ENCODE measurements around the gene NEURL1. TPM values are rescaled to one million over a fixed set of nuclear protein-coding genes. Genes with fewer than 3 reads are reported as not detected.
A peak's percentile ranks its signal among the peaks of the same experiment; 100 is the strongest.

NEURL1 gene, protein sequence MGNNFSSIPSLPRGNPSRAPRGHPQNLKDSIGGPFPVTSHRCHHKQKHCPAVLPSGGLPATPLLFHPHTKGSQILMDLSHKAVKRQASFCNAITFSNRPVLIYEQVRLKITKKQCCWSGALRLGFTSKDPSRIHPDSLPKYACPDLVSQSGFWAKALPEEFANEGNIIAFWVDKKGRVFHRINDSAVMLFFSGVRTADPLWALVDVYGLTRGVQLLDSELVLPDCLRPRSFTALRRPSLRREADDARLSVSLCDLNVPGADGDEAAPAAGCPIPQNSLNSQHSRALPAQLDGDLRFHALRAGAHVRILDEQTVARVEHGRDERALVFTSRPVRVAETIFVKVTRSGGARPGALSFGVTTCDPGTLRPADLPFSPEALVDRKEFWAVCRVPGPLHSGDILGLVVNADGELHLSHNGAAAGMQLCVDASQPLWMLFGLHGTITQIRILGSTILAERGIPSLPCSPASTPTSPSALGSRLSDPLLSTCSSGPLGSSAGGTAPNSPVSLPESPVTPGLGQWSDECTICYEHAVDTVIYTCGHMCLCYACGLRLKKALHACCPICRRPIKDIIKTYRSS
- 0.05 TPM for total RNA-seq
- long read RNA-seq = 0 reads

DNA sequence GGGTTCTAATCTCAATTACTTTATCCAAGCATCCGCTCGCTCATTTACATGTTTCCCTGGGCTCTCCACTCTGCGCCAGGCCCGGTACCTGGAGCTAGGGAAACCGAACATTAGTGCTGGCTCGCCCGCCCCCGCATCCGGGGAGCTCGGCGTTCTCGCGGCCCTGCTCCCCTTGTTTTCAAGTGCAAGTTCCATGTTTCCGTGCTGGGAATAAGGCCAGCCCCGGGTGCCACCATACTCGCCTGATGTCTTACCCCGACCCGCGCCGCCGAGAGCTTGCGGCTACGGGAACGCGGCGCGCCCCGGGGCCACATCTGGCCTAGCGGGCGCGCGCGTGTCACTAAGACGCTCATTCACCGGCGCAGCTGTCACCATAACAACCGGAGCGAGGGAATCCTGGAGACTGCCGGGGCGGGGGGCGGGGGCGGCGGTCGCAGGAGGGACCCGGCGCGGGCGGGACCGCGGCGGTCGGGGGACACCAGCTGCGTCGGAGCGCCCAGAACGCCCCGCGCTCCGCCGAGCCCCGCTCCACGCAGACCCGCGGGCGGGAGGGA is at the start of gene NEURL1:
NEURL1 (plus strand) TSS at position 344 of the 554 bp plus-strand sequence. CDS start 683 bp downstream, outside the sequence.
- ATAC-seq (no peak), DNase-seq (ENCODE audit: missing footprints) (no peak)
- intact Hi-C loops (cut with DNase I) = no loop called here

DNA sequence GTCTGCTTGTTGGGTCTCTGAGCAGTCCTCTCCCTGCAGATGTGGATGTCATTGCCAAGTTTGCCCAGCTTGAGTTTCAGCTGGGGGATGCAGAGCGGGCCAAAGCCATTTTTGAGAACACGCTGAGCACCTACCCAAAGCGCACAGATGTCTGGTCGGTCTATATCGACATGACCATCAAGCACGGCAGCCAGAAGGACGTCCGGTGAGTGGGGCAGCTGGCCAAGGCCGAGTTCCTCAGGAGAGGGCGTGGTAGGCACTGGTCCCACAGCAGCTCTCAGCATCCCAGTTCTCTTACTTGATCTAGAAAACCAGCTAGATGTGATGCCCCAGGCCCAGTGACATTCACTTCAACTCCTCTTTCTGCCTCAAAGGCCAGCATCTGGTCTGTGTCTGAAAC is 49.0 kb upstream of the NEURL1 start:
- no peak for ATAC-seq
- intact Hi-C loops (cut with DNase I) = no loop called here

DNA sequence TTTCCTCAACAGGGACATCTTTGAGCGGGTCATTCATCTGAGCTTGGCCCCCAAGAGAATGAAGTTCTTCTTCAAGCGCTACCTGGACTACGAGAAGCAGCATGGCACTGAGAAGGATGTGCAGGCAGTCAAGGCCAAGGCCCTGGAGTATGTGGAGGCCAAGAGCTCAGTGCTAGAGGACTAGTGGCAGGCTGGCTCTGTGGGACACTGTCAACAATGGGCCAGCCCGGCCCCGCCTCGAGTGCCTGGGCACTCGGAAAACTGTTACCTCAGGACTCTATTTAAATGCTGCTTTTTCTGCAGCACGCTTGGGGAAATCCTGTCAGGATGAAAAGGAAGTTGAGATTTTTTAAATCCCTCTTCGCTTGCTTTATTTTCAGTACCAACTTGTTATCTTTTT is 48.1 kb upstream of the NEURL1 start:
- ATAC-seq (no peak), DNase-seq (ENCODE audit: missing footprints) (no peak)
- intact Hi-C loops (cut with DNase I) = no loop called here

More for the DNA sequence above, 49.0 kb upstream of the NEURL1 start:
- no peak for DNase-seq (ENCODE audit: missing footprints)

DNA sequence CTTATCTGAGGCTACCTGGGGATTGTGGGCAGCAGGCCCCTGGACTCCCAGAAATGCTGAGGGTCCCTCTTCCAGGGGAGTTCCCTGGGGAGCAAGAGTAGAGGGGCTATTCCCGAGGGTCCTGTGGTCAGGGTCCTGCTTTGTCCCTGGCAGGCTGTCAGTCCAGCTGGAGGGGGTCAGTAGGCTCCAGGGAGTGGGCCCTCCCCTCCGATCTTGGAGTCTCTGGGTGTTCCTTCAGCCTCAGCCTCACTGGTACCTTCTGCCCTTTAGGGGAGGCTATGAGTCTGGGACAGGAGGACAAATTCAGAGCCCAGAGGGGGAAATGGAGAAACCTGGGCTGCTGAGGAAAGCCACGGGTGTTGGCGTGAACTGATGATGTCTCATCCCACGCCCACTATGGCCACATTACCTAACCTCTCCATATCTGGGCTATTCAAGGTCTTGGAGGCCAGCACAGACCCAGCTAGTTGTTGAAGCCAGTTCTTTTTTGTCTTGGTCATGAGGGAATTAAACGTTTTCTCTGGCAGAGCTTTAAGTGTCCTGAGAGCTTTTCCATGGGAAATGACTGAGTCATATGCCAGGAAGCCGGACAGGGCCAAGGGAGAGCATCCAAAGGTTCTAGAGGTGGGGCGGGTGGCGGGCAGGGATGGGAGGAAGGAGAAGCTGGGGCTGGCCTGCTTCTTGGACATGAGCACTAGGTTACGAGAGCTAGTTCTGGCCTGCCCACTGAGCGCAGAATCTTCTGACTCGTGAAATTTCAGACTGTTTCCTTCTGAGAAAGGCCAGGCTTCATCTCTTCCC is 47.5 kb upstream of the NEURL1 start:
- ATAC-seq (peak; percentile 81), DNase-seq (ENCODE audit: missing footprints) (peak; percentile 85)
- intact Hi-C loops (cut with DNase I) = no loop called here

DNA sequence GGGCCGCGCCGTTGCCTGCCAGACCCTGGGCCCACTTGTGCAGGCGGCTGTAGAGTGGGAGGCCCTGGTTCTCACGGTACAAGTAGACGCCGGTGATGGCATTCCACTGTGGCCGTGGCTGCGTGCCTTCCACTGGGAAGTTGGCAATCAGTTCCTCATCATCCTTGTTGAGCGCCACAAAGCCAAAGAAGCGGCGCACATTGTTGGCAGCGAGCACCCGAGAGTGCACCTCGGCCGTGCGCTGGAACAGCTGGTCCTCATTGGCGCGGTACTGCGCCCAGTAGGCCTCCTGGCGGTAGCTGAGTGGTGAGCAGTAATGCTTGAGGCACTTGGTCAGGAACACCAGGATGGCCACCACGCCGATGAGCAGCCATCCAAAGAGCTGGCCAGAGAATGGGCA is 46.3 kb upstream of the NEURL1 start:
- ATAC-seq = no peak
- no peak for DNase-seq (ENCODE audit: missing footprints)
- intact Hi-C loops (cut with DNase I) = no loop called here

DNA sequence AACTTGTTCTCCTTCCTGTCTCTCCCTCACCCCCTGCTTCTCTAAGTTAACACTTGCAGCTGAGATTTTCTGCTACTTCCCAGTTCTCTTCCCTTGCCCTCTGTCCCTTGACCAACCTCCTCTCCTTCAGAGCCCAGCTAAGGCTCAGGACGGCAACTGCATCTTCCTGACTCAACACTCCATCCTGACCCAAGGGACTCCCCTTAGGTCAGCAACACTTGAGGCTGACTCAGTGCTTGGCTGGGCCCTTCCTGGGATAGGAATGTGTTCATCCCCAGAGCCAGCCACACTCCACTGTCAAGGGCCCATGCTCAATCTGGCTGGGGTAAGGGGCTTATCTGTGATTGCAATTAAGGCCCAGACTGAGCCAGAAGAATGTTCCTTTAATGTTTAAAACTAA is 44.8 kb upstream of the NEURL1 start:
- ATAC-seq (peak; percentile 56), DNase-seq (ENCODE audit: missing footprints) (peak; percentile 77)
- intact Hi-C loops (cut with DNase I) = no loop called here

DNA sequence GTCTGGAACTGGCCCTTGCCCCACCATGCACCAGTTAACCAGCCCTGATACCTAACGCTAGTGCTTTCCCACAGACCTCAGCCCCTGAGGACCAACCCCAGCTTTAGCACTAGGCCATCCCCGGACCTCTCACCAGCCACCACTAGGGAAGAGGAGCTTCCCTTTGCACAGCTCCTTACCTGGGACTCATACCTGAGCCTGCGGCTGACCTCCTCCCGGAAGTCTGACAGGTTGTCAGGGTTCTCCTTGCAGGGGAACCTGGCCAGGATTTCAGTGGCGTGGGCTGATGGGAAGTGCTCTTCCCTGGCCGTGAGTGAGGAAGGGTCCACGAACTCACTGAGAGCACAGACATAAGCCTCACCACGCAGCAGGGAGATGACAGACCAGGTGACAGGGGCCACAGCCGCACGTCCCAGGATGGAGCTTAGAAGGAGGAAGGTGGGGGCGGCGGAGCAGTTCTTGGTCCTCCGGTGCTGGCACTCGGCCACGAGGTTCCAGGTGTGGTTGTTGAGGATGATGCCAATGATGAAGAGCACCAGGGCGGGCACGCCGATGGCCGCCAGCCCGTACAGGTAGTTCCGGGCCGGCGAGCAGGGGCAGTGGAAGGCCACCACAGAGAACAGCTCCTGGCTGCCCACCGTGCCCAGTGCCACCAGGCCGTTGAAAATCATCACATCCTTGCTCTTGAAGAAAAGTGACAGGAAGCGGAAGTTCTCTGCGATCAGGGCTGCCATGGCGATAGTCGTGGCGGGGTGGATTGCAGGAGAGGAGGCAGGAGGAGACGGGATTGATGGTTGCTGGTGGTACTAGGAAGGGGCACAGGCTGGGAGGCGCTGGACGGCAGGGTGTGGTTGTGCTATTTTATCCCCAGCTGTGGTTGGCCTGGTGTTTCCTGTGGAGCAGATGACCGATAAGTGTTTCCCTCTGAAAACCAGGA is 44.0 kb upstream of the NEURL1 start:
- DNase-seq (ENCODE audit: missing footprints) = no peak
- intact Hi-C loops (cut with DNase I) = no loop called here
- ATAC-seq = no peak

DNA sequence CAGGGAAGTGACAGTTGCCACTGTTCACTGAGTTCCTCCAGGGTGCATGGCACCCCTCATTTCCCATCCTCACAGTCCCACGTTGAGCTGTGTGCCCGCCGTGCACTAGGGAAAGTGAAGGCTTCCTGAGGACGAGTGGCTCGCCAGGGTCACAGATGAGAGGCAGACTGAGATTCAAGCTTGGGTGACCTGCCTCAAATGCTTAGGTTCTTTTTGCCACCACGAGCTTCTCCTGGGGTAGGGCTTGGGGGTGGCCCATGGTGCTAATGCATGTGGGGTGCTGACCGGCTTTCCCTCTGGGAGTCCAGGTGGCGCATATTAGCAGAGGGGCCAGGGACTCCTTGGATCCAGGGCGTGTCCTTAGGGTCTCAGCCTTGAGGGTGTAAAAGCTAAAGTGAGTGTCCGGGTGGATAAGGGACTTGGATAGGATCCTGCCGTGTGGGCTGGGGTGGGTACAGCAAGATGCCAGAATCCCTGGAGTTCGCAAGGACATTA is 43.3 kb upstream of the NEURL1 start:
- intact Hi-C loops (cut with DNase I) = no loop called here
- ATAC-seq (no peak), DNase-seq (ENCODE audit: missing footprints) (no peak)

DNA sequence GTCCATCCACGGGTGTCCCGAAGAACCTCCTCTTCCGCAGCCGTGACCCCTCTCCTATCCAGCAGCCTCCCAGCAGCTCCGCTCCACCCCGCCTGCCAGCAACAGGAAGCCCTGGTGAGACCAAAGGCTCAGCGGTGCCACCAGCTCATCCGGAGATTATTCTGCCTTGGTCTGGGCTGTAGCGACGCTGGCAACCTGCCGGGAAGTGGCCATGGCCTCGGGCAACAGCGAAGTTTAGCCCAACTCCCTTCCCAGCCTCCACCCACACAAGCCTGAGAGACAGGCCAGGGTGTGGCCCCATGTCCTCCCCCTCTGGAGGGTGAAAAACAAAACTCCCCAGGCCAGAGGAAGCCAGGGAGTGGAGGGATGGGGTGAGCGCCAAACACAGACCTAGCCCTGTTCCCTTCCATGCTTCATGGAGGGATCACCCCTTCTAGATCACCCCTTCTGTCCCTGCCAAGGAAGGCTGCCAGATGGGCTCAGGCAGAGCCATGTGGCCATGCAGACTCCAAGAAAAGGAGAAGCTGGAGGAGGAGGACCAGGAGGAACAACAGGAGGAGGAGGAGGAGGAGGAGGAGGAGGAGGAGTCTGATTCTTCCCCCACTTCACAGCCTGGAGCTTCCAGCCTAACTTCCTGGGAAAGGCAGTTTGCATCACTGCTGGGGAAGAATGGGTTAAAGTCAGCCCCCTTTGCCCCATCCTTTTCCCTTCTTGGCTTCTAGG is 42.3 kb upstream of the NEURL1 start:
- intact Hi-C loops (cut with DNase I) = no loop called here
- ATAC-seq = peak; percentile 70
- peak; percentile 89 for DNase-seq (ENCODE audit: missing footprints)

DNA sequence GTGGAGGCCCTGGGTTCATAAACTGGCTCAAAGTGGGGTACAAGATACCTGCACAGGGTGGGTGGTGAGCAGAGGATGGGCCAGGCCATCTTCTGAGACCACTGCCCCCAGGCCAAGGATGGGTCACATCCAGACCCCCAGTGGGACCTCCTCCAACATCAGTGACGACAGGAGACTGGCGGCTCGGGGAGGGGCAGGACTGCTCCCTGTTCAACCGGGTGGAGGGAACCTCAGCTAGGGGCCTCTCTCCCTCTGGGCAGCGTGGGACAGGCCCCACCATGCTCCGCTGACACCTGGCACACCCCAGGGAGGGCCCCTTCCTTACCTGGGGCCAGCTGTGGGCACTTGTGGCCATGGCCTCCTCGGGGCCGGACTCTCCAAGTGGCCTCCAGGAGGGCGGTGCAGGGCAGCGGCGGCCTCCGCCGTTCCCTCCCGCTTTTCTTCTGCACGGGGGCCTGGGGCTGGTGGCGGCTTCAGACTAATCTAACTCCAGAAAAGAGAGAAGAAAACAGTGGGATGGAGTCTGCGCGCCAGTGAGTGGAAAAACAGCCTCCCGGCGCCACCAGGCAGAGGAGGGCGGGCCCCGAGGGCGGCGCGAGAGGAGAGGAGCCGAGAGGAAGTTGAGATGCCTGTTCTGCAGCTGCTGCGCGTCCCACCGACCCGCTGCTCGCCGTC is 41.5 kb upstream of the NEURL1 start, which contains the start of gene CALHM2:
CALHM2 (minus strand) TSS at position 540 of the 675 bp plus-strand sequence. CDS start 2,429 bp downstream, outside the sequence.
- intact Hi-C loops (cut with DNase I) = no loop called here

DNA sequence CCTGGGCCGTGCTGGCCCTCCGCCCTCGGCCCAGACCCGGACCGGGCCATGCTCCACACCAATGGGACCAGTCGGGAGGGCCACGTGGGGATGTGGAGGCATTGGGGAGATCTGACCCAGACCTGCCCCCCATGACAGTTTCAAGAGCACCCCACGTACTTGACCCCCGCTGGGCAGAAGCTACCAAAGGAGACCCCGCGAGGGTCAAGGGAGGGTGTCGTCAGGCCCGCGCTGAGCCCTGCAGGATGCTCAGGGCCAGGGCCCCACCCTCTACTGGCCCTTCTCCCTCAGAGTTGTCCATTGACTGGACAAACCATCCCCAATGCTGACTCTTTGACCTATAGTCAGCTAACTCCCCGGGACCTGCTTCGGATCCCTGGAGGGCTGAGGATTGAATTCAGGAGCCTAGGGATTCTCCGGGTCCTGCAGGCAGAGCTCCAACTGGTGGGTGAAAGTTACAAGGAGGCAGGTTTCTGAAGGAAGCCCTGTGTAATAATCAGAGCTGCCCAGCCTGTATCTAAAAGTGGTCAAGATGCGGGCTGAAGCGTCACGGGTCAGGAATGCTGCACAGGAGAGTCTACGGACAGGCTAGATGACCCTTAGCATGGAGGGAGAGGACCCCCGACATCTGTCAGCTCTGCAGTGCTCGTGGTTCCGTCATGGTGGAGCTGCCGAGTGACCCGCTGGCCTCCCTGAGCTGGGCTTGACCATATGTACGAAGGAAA is 40.8 kb upstream of the NEURL1 start:
- no peak for DNase-seq (ENCODE audit: missing footprints)
- intact Hi-C loops (cut with DNase I) = no loop called here
- ATAC-seq = no peak

More for the DNA sequence above, 41.5 kb upstream of the NEURL1 start, which contains the start of gene CALHM2:
- peak; percentile 65 for ATAC-seq
- DNase-seq (ENCODE audit: missing footprints) = peak; percentile 88

DNA sequence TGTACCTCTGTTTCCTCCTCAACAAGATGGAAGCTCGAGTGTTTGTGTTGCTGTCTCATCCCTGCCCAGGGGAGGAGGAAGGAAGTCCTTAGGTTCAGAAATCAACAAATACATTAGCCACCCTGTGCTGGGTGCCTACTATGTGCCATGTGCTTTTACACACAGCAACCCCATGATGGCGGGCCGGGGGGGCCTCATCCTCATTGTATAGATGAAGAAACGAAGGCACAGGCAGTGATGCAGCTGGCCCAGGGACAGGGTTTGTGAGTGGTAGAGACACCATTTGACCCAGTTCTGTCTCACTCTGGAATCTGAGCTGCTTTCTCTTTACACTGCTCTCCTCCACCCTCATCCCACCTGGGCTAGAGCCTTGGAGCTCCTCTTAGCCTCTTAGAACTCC is 39.5 kb upstream of the NEURL1 start:
- ATAC-seq = no peak
- intact Hi-C loops (cut with DNase I) = no loop called here
- DNase-seq (ENCODE audit: missing footprints) = no peak

DNA sequence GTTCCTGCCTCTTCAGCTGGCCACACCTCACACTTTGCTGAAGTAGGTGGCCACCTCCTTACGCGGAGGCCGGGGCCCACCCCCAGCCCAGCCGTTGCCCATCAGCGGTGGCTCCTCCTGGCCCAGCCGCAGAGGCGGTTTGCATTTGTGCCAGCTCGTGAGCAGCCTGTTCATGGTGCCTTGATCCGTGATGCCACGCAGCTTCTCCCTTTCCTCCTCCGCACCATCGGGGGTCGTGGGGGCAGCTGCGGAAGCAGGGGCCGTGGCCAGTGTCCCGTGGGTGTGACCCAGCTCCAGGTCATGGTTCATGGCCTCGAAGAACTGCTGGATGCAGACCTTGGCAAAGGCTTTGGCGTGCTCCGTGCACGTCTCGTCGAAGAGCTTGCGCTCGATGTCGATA is 38.3 kb upstream of the NEURL1 start:
- intact Hi-C loops (cut with DNase I) = no loop called here
- DNase-seq (ENCODE audit: missing footprints) = no peak
- ATAC-seq = no peak

DNA sequence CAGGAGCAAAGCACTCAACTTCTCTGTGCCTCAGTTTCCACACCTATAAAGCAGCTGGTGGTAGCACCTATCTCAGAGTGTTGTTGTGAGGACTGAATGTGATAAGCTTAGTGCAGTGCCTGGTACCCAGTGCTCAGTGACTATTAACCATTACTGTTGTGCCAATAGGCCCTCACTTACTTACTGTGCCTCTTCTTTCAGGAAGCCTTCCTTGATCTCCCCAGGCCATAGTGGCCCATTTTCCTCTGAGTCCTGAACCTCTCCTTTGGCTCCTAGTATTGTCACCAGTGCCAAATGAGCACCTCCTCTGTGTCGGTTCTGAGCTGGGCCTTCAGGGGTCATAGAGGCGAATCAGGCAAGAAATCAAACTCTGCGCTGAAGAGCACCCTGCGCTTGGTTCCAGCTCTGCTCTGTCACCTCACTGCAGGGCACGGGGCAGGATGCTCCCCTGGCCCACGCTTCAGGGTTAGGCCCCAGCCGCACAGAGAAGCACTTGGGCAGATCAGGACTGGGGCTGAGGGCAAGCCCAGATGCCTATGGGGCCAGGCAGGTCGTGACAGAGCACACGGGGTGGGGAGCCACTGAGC is 37.3 kb upstream of the NEURL1 start:
- DNase-seq (ENCODE audit: missing footprints) (no peak), ATAC-seq (no peak)
- intact Hi-C loops (cut with DNase I) = no loop called here

DNA sequence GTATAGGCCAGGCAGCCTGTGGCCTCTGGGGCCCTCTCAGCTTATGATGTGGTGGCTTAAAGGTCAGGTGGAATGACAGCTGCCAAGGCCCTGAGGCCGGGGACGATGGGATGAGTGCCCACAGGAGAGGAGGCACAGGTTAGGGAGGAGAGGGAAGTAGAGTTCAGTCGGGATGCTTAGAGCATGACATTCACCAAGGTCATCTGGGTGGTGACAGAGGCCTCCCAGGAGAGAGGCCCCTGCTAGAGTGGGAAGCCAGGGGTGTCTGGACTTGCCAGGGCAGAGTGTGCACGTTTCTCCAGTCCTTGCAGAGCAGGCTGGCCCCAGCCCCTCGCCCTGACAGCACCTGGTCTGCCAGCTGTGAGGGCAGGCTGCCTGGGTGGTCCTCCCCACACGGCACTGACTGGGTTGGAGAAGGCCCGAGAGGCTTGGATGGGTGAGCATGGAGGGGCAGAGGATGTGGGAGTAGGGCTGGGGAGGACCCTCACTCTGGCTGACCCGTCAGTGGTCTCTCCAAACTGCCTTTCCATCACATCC is 36.3 kb upstream of the NEURL1 start:
- intact Hi-C loops (cut with DNase I) = no loop called here
- DNase-seq (ENCODE audit: missing footprints) = no peak
- no peak for ATAC-seq

Measured in Right ventricle myocardium inferior (tissue), 1 donor.